Type B pancreatic cell (in vitro differentiated cells): Measurements from ENCODE around the gene SKIDA1. TPM values are rescaled to one million over a fixed set of nuclear protein-coding genes. Genes with fewer than 3 reads are reported as not detected.

ENCODE experiments used
- DNase-seq: peaks from one replicate; pipeline ENCODE4 v3.0.0; 2021; ENCODE audit warnings: mixed read lengths; ENCODE audit not compliant: unreplicated experiment; ENCODE audit errors: extremely low spot score
- H3K27ac Mint-ChIP-seq: 2 replicates; pipeline ENCODE4 v1.8.0; 2021; ENCODE audit warnings: mild to moderate bottlenecking, mixed read lengths
- H3K27me3 Mint-ChIP-seq: 2 replicates; pipeline ENCODE4 v1.8.0; 2021; ENCODE audit warnings: mixed read lengths
- H3K36me3 Mint-ChIP-seq: 2 replicates; pipeline ENCODE4 v1.8.0; 2021; ENCODE audit warnings: mixed read lengths
- H3K4me1 Mint-ChIP-seq: one replicate; pipeline ENCODE4 v1.8.0; 2021; ENCODE audit warnings: mixed read lengths; ENCODE audit not compliant: unreplicated experiment
- H3K4me3 Mint-ChIP-seq: 2 replicates; pipeline ENCODE4 v1.8.0; 2021; ENCODE audit warnings: mild to moderate bottlenecking, mixed read lengths
- H3K9me3 Mint-ChIP-seq: 2 replicates; pipeline ENCODE4 v1.8.0; 2021; ENCODE audit warnings: mixed read lengths
- CTCF ChIP-seq: fragments of 200-600 bp; sonication (generic); conservative IDR thresholded peaks from 2 replicates; pipeline ENCODE4 v1.5.0; 2021; ENCODE audit warnings: antibody characterized with exemption, mild to moderate bottlenecking
- total RNA-seq: library from RNA; stranded (reverse); gene quantifications from 2 replicates; pipeline ENCODE4 v1.2.1, GENCODE V29; 2021; ENCODE audit warnings: low replicate concordance

The SKIDA1 gene
- total RNA-seq, 1 donor from 2014 or later: 24.3 TPM

GRCh38 chr10:21526860-21527597 is 1.5 kb upstream of the SKIDA1 start:
- H3K4me1 Mint-ChIP-seq: peaks cover 34% of the 10 kb centered on the region
- peak; percentile 79 for DNase-seq
- no peaks in the 10 kb centered on the region for H3K36me3 Mint-ChIP-seq
- H3K27ac Mint-ChIP-seq: peak overlapping the region; percentile 96
- no peak for TF ChIP-seq CTCF
- peak overlapping the region; percentile 92 for H3K4me3 Mint-ChIP-seq
- H3K27me3 Mint-ChIP-seq: peaks cover 7% of the 10 kb centered on the region
- H3K9me3 Mint-ChIP-seq: no peaks in the 10 kb centered on the region

DNA sequence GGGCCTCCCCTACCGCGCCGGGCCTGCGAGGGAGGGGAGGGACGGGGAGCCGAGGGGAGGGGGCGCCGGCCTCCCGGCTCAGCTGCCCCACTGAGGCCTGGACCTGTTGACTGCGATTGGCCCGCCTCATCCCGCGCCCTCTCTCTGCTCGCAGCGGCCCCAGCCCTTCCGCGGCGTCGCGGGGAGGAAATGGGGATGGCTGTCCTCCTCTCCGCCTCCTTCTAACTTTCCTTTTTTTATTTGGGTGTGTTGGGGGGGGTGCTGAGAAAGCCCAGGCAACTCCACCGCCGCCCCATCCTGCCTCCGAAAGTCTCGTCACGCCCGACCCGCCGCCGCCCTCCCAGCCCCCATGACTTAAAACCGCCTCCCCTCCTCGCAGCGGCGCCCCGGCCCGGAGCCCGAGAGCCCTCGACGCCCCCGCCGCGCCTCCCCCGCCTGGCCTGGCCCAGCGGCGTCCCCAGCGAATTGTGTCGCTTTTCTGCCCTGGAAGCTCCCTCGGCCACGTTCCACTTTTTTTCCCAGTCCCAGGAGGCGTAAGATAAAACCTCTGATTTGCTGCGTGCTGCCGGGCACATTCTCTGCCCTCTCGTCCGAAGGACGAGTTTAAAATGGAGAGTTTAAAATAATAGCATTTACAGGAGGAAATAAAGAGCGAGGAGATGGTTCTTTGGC is 842 bp upstream of the SKIDA1 start:
- Mint-ChIP-seq H3K36me3 (no peaks in the 10 kb centered on the region), H3K9me3 (no peaks in the 10 kb centered on the region), H3K27me3 (peaks cover 7% of the 10 kb centered on the region), H3K27ac (peak overlapping the region; percentile 96), H3K4me1 (peaks cover 40% of the 10 kb centered on the region), H3K4me3 (peak overlapping the region; percentile 91)
- no peak for TF ChIP-seq CTCF
- DNase-seq: peak; percentile 88

GRCh38 chr10:21524526-21525366 is 736 bp downstream of the SKIDA1 start:
- peaks cover 5% of the 10 kb centered on the region for H3K27me3 Mint-ChIP-seq
- DNase-seq: no peak
- H3K4me3 Mint-ChIP-seq: peak overlapping the region; percentile 97
- peak overlapping the region; percentile 96 for H3K27ac Mint-ChIP-seq
- no peak for TF ChIP-seq CTCF
- H3K4me1 Mint-ChIP-seq: peaks cover 52% of the 10 kb centered on the region
- H3K36me3 Mint-ChIP-seq: no peaks in the 10 kb centered on the region
- no peaks in the 10 kb centered on the region for H3K9me3 Mint-ChIP-seq

- no peaks in the 10 kb centered on the region for H3K9me3 Mint-ChIP-seq
- no peaks in the 10 kb centered on the region for H3K36me3 Mint-ChIP-seq
- H3K27me3 Mint-ChIP-seq: peaks cover 5% of the 10 kb centered on the region
- no peak for TF ChIP-seq CTCF
- H3K4me1 Mint-ChIP-seq: peaks cover 52% of the 10 kb centered on the region
- no peak for DNase-seq
- H3K27ac Mint-ChIP-seq: peak overlapping the region; percentile 96
- peak overlapping the region; percentile 97 for H3K4me3 Mint-ChIP-seq
Measured at GRCh38 chr10:21524131-21524525, 1.4 kb downstream of the SKIDA1 start.

DNA sequence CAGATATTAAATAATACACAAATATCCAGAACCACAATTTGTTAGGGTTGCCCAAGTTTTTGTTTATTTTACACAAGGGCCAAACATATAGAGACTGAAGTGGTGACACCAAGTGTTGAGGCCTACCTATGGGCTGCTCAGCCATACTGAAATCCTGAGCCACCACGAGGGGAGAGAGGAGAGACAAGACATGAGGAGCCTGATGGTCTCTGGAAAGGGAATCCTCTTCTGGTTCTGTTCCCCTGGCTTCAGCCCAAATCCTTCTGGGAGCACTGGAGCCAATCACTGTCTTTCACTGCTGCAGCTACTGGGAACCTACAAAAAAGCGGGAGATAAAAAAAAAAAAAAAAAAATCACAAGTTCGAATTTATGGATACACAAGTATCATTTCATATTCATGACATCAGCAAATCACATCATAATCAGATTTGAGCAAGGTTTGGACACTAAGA is 1.9 kb downstream of the SKIDA1 start:
- Mint-ChIP-seq H3K4me1 (peaks cover 51% of the 10 kb centered on the region), H3K27ac (peak overlapping the region; percentile 96), H3K36me3 (no peaks in the 10 kb centered on the region), H3K4me3 (peak overlapping the region; percentile 97), H3K9me3 (no peaks in the 10 kb centered on the region), H3K27me3 (peaks cover 5% of the 10 kb centered on the region)
- no peak for DNase-seq
- TF ChIP-seq CTCF: no peak
